Thyroid gland (tissue), 4 donors: ENCODE measurements around the gene EPHA1. TPM values are rescaled to one million over a fixed set of nuclear protein-coding genes. Genes with fewer than 3 reads are reported as not detected.

ENCODE experiments used
- DNase-seq, 2 donors: peaks; one replicate each; pipeline ENCODE4 v3.0.0-alpha.2; 2019
- H3K27ac ChIP-seq, 3 donors: fragments of 200-600 bp; sonication (generic); 1 replicate in 2 of 3; 2 replicates in 1 of 3; pipeline ENCODE4 v1.5.1; 2016 to 2019; ENCODE audit warnings: mild to moderate bottlenecking in 1 of 3, moderate library complexity in 1 of 3
- H3K27me3 ChIP-seq: fragments of 200-600 bp; sonication (generic); one replicate; pipeline ENCODE4 v1.5.1; 2019
- H3K36me3 ChIP-seq, 2 donors: fragments of 200-600 bp; sonication (generic); one replicate each; pipeline ENCODE4 v1.5.1; 2016 to 2019
- H3K4me1 ChIP-seq, 2 donors: fragments of 200-600 bp; sonication (generic); one replicate each; pipeline ENCODE4 v1.5.1; 2017 to 2019
- H3K4me3 ChIP-seq, 3 donors: fragments of 200-600 bp; sonication (generic); replicated peaks in 1 of 3; 1 replicate in 2 of 3; 2 replicates in 1 of 3; pipeline ENCODE4 v1.5.1; 2016; ENCODE audit warnings: mild to moderate bottlenecking in 1 of 3
- H3K9me3 ChIP-seq: fragments of 200-600 bp; sonication (generic); one replicate; pipeline ENCODE4 v1.5.1; 2017
- CTCF ChIP-seq, 6 experiments: fragments of 200-600 bp in 3 of 6; fragments of 450-650 bp in 3 of 6; sonication (generic) in 3 of 6; IDR thresholded peaks; one replicate each; pipeline ENCODE4 v1.5.1; 2016 to 2019; ENCODE audit warnings: antibody characterized with exemption in 6 of 6, mild to moderate bottlenecking in 2 of 6, inconsistent platforms in 1 of 6, moderate library complexity in 1 of 6
- POLR2A ChIP-seq, 2 donors: fragments of 450-650 bp; IDR thresholded peaks; one replicate each; pipeline ENCODE4 v1.6.1; 2017; ENCODE audit warnings: antibody characterized with exemption in 2 of 2, mild to moderate bottlenecking in 2 of 2, moderate library complexity in 1 of 2
- WGBS, 2 donors: methylation state at CpG; one replicate each; pipeline ENCODE4 v1.1.5; 2017; 5-methylcytosine and 5-hydroxymethylcytosine counted together
- intact Hi-C: fragments of 100-400 bp; cut with DNase I; formaldehyde crosslinking; loops from one replicate; pipeline ENCODE4 v1.15.1; 2023
- total RNA-seq, 4 donors: library from RNA; depleted of rRNA; stranded (reverse); fragments of >200 nt; gene quantifications; one replicate each; pipeline ENCODE4 v1.2.3, GENCODE V29; 2016

EPHA1 gene
- 10 to 100 TPM in 3 of 4 donors, 1 to 10 TPM in 1; 7.5 to 22.4 (median 16.4) TPM for total RNA-seq

GRCh38 chr7:143408686-143409561 lies at the start of gene EPHA1:
Gene EPHA1, minus strand, starts transcription at chr7:143408856. Its CDS starts 51 bp downstream, at chr7:143408805.
- WGBS, 2 donors, result 10 to 12% methylated on average over 23 to 25 of the region's 39 CpGs
- intact Hi-C loops, result no loop called here

GRCh38 chr7:143458263-143458662 lies 49.6 kb upstream of the EPHA1 start:
- 87 to 91% methylated on average over 3 of the region's 3 CpGs for WGBS, 2 donors
- H3K27ac ChIP-seq, result no peak overlapping the region
- H3K9me3 ChIP-seq, result no peaks in the 10 kb centered on the region
- H3K36me3 ChIP-seq, result no peaks in the 10 kb centered on the region
- intact Hi-C loops, result no loop called here
- no peaks in the 10 kb centered on the region for H3K4me1 ChIP-seq
- H3K4me3 ChIP-seq, result no peak overlapping the region
- H3K27me3 ChIP-seq, result no peaks in the 10 kb centered on the region
- no peak for DNase-seq
- no peak for TF ChIP-seq CTCF (IDR thresholded peaks at IDR 0.05)
- no peak for TF ChIP-seq POLR2A (IDR thresholded peaks at IDR 0.05)

More at GRCh38 chr7:143408686-143409561, at the start of gene EPHA1:
- DNase-seq, result peak; percentile 77 to 81
- Histone ChIP-seq H3K27me3 (no peaks in the 10 kb centered on the region), H3K4me3 (peak within 1 kb of the TSS in 2 of 3 donors; percentile 34 to 41), H3K27ac (peak within 1 kb of the TSS in 2 of 3 donors; percentile 36 to 62), H3K9me3 (no peaks in the 10 kb centered on the region), H3K36me3 (no peaks in the 10 kb centered on the region), H3K4me1 (peaks cover 10 to 22% of the 10 kb centered on the region in 2 donors)
- TF ChIP-seq POLR2A (IDR thresholded peaks at IDR 0.05), result no peak
- TF ChIP-seq CTCF (IDR thresholded peaks at IDR 0.05), result peak in 5 of 6 experiments; percentile 37 to 69 (median 63)

- intact Hi-C loops, result no loop called here
- Histone ChIP-seq H3K36me3 (no peaks in the 10 kb centered on the region), H3K27ac (no peak overlapping the region), H3K27me3 (no peaks in the 10 kb centered on the region), H3K9me3 (no peaks in the 10 kb centered on the region), H3K4me1 (no peaks in the 10 kb centered on the region), H3K4me3 (no peak overlapping the region)
- TF ChIP-seq POLR2A (IDR thresholded peaks at IDR 0.05), result no peak
- no peak for TF ChIP-seq CTCF (IDR thresholded peaks at IDR 0.05)
- 91 to 92% methylated on average over 4 of the region's 4 CpGs for WGBS, 2 donors
- DNase-seq, result no peak
These were observed 48.5 kb upstream of the EPHA1 start for GRCh38 chr7:143456992-143457793.

GRCh38 chr7:143455942-143456341 lies 47.3 kb upstream of the EPHA1 start:
- no peaks in the 10 kb centered on the region for H3K4me1 ChIP-seq
- no peak overlapping the region for H3K27ac ChIP-seq
- no peaks in the 10 kb centered on the region for H3K9me3 ChIP-seq
- intact Hi-C loops, result no loop called here
- H3K27me3 ChIP-seq, result no peaks in the 10 kb centered on the region
- H3K36me3 ChIP-seq, result no peaks in the 10 kb centered on the region
- no peak overlapping the region for H3K4me3 ChIP-seq
- TF ChIP-seq POLR2A (IDR thresholded peaks at IDR 0.05) (no peak), CTCF (IDR thresholded peaks at IDR 0.05) (no peak)
- WGBS, 2 donors, result 88 to 90% methylated on average over 4 of the region's 4 CpGs
- no peak for DNase-seq
